H9 (cell line): ENCODE measurements around the gene TSPAN8. TPM values are rescaled to one million over a fixed set of nuclear protein-coding genes. Genes with fewer than 3 reads are reported as not detected.

Source experiments
- DNase-seq: peaks from one replicate; pipeline ENCODE4 v3.0.0-alpha.2; 2017
- H2AFZ ChIP-seq: one replicate; pipeline ENCODE4 v1.6.1; 2013; ENCODE audit warnings: mild to moderate bottlenecking, low read length, control low read depth, moderate library complexity
- H2AK5ac ChIP-seq: 2 replicates; pipeline ENCODE4 v1.6.1; 2013; ENCODE audit warnings: low read length, control low read depth, mixed read lengths; ENCODE audit not compliant: insufficient read length
- H2BK120ac ChIP-seq: one replicate; pipeline ENCODE4 v1.6.1; 2013; ENCODE audit warnings: low read depth, mild to moderate bottlenecking, low read length, control low read depth, inconsistent platforms; ENCODE audit not compliant: poor library complexity, severe bottlenecking
- H2BK12ac ChIP-seq: 2 replicates; pipeline ENCODE4 v1.6.1; 2013; ENCODE audit warnings: low read length, control low read depth, mixed read lengths, low read depth; ENCODE audit not compliant: insufficient read length
- H2BK15ac ChIP-seq: 2 replicates; pipeline ENCODE4 v1.6.1; 2013; ENCODE audit warnings: low read depth, low read length, control low read depth
- H2BK20ac ChIP-seq: one replicate; pipeline ENCODE4 v1.6.1; 2013; ENCODE audit warnings: low read depth, mild to moderate bottlenecking, low read length, control low read depth, inconsistent platforms; ENCODE audit not compliant: poor library complexity, severe bottlenecking
- H2BK5ac ChIP-seq: 2 replicates; pipeline ENCODE4 v1.6.1; 2013; ENCODE audit warnings: low read length, control low read depth, mixed read lengths; ENCODE audit not compliant: insufficient read length
- H3K14ac ChIP-seq: 2 replicates; pipeline ENCODE4 v1.6.1; 2013; ENCODE audit warnings: low read length, control low read depth; ENCODE audit not compliant: insufficient read depth
- H3K18ac ChIP-seq: 2 replicates; pipeline ENCODE4 v1.6.1; 2013; ENCODE audit warnings: low read depth, mild to moderate bottlenecking, mixed read lengths, low read length, control low read depth; ENCODE audit not compliant: insufficient read length
- H3K23ac ChIP-seq: 2 replicates; pipeline ENCODE4 v1.6.1; 2013; ENCODE audit warnings: low read length, control low read depth, mixed read lengths, low read depth; ENCODE audit not compliant: insufficient read length
- H3K23me2 ChIP-seq: 2 replicates; pipeline ENCODE4 v1.6.1; 2013; ENCODE audit warnings: low read depth, mild to moderate bottlenecking, mixed read lengths, low read length, control low read depth; ENCODE audit not compliant: insufficient read length, poor library complexity, severe bottlenecking
- H3K27ac ChIP-seq: 2 replicates; pipeline ENCODE4 v1.5.1; 2013; ENCODE audit warnings: low read length, control low read depth, mixed read lengths, low read depth; ENCODE audit not compliant: insufficient read length
- H3K27me3 ChIP-seq: 2 replicates; pipeline ENCODE4 v1.6.1; 2013; ENCODE audit warnings: low read length, control low read depth, inconsistent platforms; ENCODE audit not compliant: insufficient read depth
- H3K4ac ChIP-seq: 2 replicates; pipeline ENCODE4 v1.6.1; 2013; ENCODE audit warnings: low read depth, mild to moderate bottlenecking, control low read depth, inconsistent platforms, low read length, moderate library complexity
- H3K4me1 ChIP-seq: 2 replicates; pipeline ENCODE4 v1.6.1; 2013; ENCODE audit warnings: low read length, control low read depth, inconsistent platforms; ENCODE audit not compliant: insufficient read depth
- H3K4me2 ChIP-seq: 2 replicates; pipeline ENCODE4 v1.6.1; 2013; ENCODE audit warnings: low read length, control low read depth, mixed read lengths; ENCODE audit not compliant: insufficient read length, insufficient read depth
- H3K56ac ChIP-seq: 2 replicates; pipeline ENCODE4 v1.6.1; 2013; ENCODE audit warnings: low read depth, mild to moderate bottlenecking, mixed read lengths, low read length, control low read depth; ENCODE audit not compliant: insufficient read length
- H3K79me1 ChIP-seq: 2 replicates; pipeline ENCODE4 v1.6.1; 2013; ENCODE audit warnings: low read depth, mild to moderate bottlenecking, moderate library complexity, low read length, control low read depth, inconsistent platforms; ENCODE audit not compliant: insufficient read depth, poor library complexity, severe bottlenecking
- H3K79me2 ChIP-seq: 2 replicates; pipeline ENCODE4 v1.6.1; 2013; ENCODE audit warnings: low read length, control low read depth, inconsistent platforms; ENCODE audit not compliant: insufficient read depth
- H3K9ac ChIP-seq: 2 replicates; pipeline ENCODE4 v1.6.1; 2013; ENCODE audit warnings: low read length, control low read depth, mixed read lengths; ENCODE audit not compliant: insufficient read length; ENCODE audit errors: extremely low read depth
- H3K9me3 ChIP-seq: one replicate; pipeline ENCODE4 v1.6.1; 2013; ENCODE audit warnings: low read depth, low read length, inconsistent platforms; ENCODE audit not compliant: control insufficient read depth
- H3T11ph ChIP-seq: one replicate; pipeline ENCODE4 v1.6.1; 2013; ENCODE audit warnings: mild to moderate bottlenecking, low read length, control low read depth, inconsistent platforms
- H4K20me1 ChIP-seq: one replicate; pipeline ENCODE4 v1.6.1; 2013; ENCODE audit not compliant: control insufficient read depth, insufficient read length, insufficient read depth
- H4K5ac ChIP-seq: 2 replicates; pipeline ENCODE4 v1.6.1; 2013; ENCODE audit warnings: low read depth, mild to moderate bottlenecking, mixed read lengths, low read length, control low read depth; ENCODE audit not compliant: insufficient read length
- H4K8ac ChIP-seq: replicated peaks from 2 replicates; pipeline ENCODE4 v1.6.1; 2013; ENCODE audit warnings: low read length, control low read depth, mixed read lengths, low read depth; ENCODE audit not compliant: insufficient read length
- H4K91ac ChIP-seq: 2 replicates; pipeline ENCODE4 v1.6.1; 2013; ENCODE audit warnings: low read depth, mild to moderate bottlenecking, moderate library complexity, mixed read lengths, low read length, control low read depth; ENCODE audit not compliant: insufficient read length
- H3K27ac Mint-ChIP-seq, 3 experiments: 2 replicates in 2 of 3; 3 replicates in 1 of 3; pipeline ENCODE4 v1.8.0; 2020 to 2021; ENCODE audit warnings: mixed read lengths in 3 of 3, mild to moderate bottlenecking in 1 of 3, moderate library complexity in 1 of 3
- H3K27me3 Mint-ChIP-seq: 2 replicates; pipeline ENCODE4 v1.8.0; 2021; ENCODE audit warnings: low read depth, mild to moderate bottlenecking, moderate library complexity, mixed read lengths
- H3K36me3 Mint-ChIP-seq, 3 experiments: 2 replicates in 2 of 3; 3 replicates in 1 of 3; pipeline ENCODE4 v1.8.0; 2020 to 2021; ENCODE audit warnings: low read depth in 3 of 3, mixed read lengths in 3 of 3; ENCODE audit not compliant: insufficient read depth in 1 of 3
- H3K4me1 Mint-ChIP-seq, 2 experiments: 2 replicates each; pipeline ENCODE4 v1.8.0; 2020; ENCODE audit warnings: mixed read lengths in 2 of 2
- H3K4me3 Mint-ChIP-seq, 2 experiments: 2 replicates in 1 of 2; 3 replicates in 1 of 2; pipeline ENCODE4 v1.8.0; 2020 to 2021; ENCODE audit warnings: mild to moderate bottlenecking in 2 of 2, mixed read lengths in 2 of 2, moderate library complexity in 1 of 2
- H3K9me3 Mint-ChIP-seq, 2 experiments: 2 replicates in 1 of 2; 3 replicates in 1 of 2; pipeline ENCODE4 v1.8.0; 2020; ENCODE audit warnings: mild to moderate bottlenecking in 2 of 2, mixed read lengths in 2 of 2, moderate library complexity in 1 of 2
- CTCF ChIP-seq: fragments of 200-600 bp; sonication (generic); conservative IDR thresholded peaks from 3 replicates; pipeline ENCODE4 v1.8.0; 2021; ENCODE audit warnings: antibody characterized with exemption, mild to moderate bottlenecking
- WGBS: extraction: QIAGEN DNeasy Blood & Tissue Kit; methylation state at CpG from one replicate; pipeline ENCODE4 v1.1.7; 2013; ENCODE audit warnings: missing lambda C conversion rate, low lambda C conversion rate, mixed read lengths; ENCODE audit not compliant: insufficient read length; ENCODE audit errors: extremely low coverage; 5-methylcytosine and 5-hydroxymethylcytosine counted together
- total RNA-seq: library from RNA; stranded (reverse); gene quantifications from 2 replicates; pipeline ENCODE4 v1.2.1, GENCODE V29; 2021

TSPAN8 gene
- total RNA-seq, 1 experiment from 2014 or later, result not detected

GRCh38 chr12:71090971-71091370, 66.8 kb downstream of the TSPAN8 start:
- Histone ChIP-seq H3K18ac (no peak overlapping the region), H3K27me3 (no peaks in the 10 kb centered on the region), H4K5ac (no peak overlapping the region), H2BK15ac (no peak overlapping the region), H3K9me3 (no peaks in the 10 kb centered on the region), H2BK12ac (no peak overlapping the region), H4K91ac (no peak overlapping the region), H3K27ac (no peak overlapping the region), H3K4me2 (no peak overlapping the region), H3K14ac (no peak overlapping the region), H4K8ac (no peak overlapping the region), H3K23me2 (no peaks in the 10 kb centered on the region), H2BK20ac (no peak overlapping the region), H3K4me1 (no peaks in the 10 kb centered on the region), H2AFZ (no peak overlapping the region), H3T11ph (no peak overlapping the region), H3K79me1 (no peaks in the 10 kb centered on the region), H3K4ac (no peak overlapping the region), H2AK5ac (no peak overlapping the region), H3K79me2 (no peaks in the 10 kb centered on the region), H3K56ac (no peak overlapping the region), H3K9ac (no peak overlapping the region), H3K23ac (no peak overlapping the region), H2BK120ac (no peak overlapping the region), H4K20me1 (no peaks in the 10 kb centered on the region), H2BK5ac (no peak overlapping the region)
- no peak for TF ChIP-seq CTCF
- Mint-ChIP-seq H3K36me3 (peaks cover 0 to 14% (median 2%) of the 10 kb centered on the region in 3 experiments; a peak in 4 of 7 replicates), H3K9me3 (peaks cover 3 to 8% of the 10 kb centered on the region in 2 experiments), H3K4me3 (no peak overlapping the region), H3K4me1 (no peaks in the 10 kb centered on the region), H3K27ac (no peak overlapping the region), H3K27me3 (no peaks in the 10 kb centered on the region)
- no CpG with 5 or more reads among the region's 1 CpG for WGBS
- no peak for DNase-seq
